ENCODE results near the gene PLXNA1. TPM values are rescaled to one million over a fixed set of nuclear protein-coding genes. Genes with fewer than 3 reads are reported as not detected.
A peak's percentile ranks its signal among the peaks of the same experiment; 100 is the strongest.

PLXNA1 gene
- total RNA-seq, 4 donors from 2014 or later = 19.7 to 27.5 (median 23.9) TPM

GRCh38 chr3:126990024-126990700, 7.2 kb downstream of the PLXNA1 start:
- H3K9me3 ChIP-seq = no peaks in the 10 kb centered on the region
- no peak overlapping the region for H3K27ac ChIP-seq
- DNase-seq = no peak
- no peak overlapping the region for H3K4me3 ChIP-seq
- 65% methylated on average over 4 of the region's 10 CpGs; no CpG with 5 or more reads in 1 of the 2 donors for WGBS, 2 donors
- intact Hi-C loops (cut with DNase I) = no loop called here
- peaks cover 18 to 74% (median 24%) of the 10 kb centered on the region in 3 donors for H3K4me1 ChIP-seq
- TF ChIP-seq POLR2A (IDR thresholded peaks at IDR 0.05) (no peak), CTCF (IDR thresholded peaks at IDR 0.05) (no peak)
- H3K36me3 ChIP-seq = peaks cover 0 to 43% (median 0%) of the 10 kb centered on the region in 3 donors
- no peaks in the 10 kb centered on the region for H3K27me3 ChIP-seq

- Histone ChIP-seq H3K27me3 (no peaks in the 10 kb centered on the region), H3K4me3 (no peak overlapping the region), H3K36me3 (peaks cover 0 to 43% (median 0%) of the 10 kb centered on the region in 3 donors), H3K27ac (no peak overlapping the region), H3K9me3 (no peaks in the 10 kb centered on the region), H3K4me1 (peaks cover 19 to 74% (median 20%) of the 10 kb centered on the region in 3 donors)
- intact Hi-C loops (cut with DNase I) = no loop called here
- TF ChIP-seq CTCF (IDR thresholded peaks at IDR 0.05) (no peak), POLR2A (IDR thresholded peaks at IDR 0.05) (no peak)
- no peak for DNase-seq
- WGBS, 2 donors = 77 to 92% methylated on average over 5 of the region's 5 CpGs
Observed at GRCh38 chr3:126990890-126991289, 8.0 kb downstream of the PLXNA1 start.

GRCh38 chr3:126991366-126992200, 8.7 kb downstream of the PLXNA1 start:
- intact Hi-C loops (cut with DNase I) = no loop called here
- Histone ChIP-seq H3K27ac (no peak overlapping the region), H3K4me1 (peaks cover 19 to 71% (median 20%) of the 10 kb centered on the region in 3 donors), H3K4me3 (no peak overlapping the region), H3K9me3 (no peaks in the 10 kb centered on the region), H3K36me3 (peaks cover 0 to 48% (median 0%) of the 10 kb centered on the region in 3 donors), H3K27me3 (no peaks in the 10 kb centered on the region)
- TF ChIP-seq CTCF (IDR thresholded peaks at IDR 0.05) (no peak), POLR2A (IDR thresholded peaks at IDR 0.05) (no peak)
- no peak for DNase-seq
- 91% methylated on average over 4 of the region's 24 CpGs; no CpG with 5 or more reads in 1 of the 2 donors for WGBS, 2 donors

- no peak overlapping the region for H3K27ac ChIP-seq
- peaks cover 0 to 53% (median 0%) of the 10 kb centered on the region in 3 donors for H3K36me3 ChIP-seq
- no peak overlapping the region for H3K4me3 ChIP-seq
- TF ChIP-seq POLR2A (IDR thresholded peaks at IDR 0.05) (no peak), CTCF (IDR thresholded peaks at IDR 0.05) (no peak)
- H3K4me1 ChIP-seq = peaks cover 19 to 64% (median 20%) of the 10 kb centered on the region in 3 donors
- DNase-seq = no peak
- no peaks in the 10 kb centered on the region for H3K9me3 ChIP-seq
- H3K27me3 ChIP-seq = no peaks in the 10 kb centered on the region
- intact Hi-C loops (cut with DNase I) = no loop called here
- 70 to 94% methylated on average over 2 to 3 of the region's 7 CpGs for WGBS, 2 donors
Observed at GRCh38 chr3:126992216-126992615, 9.3 kb downstream of the PLXNA1 start.

- peaks cover 0 to 59% (median 0%) of the 10 kb centered on the region in 3 donors for H3K36me3 ChIP-seq
- H3K27ac ChIP-seq = peak overlapping the region in 1 of 4 donors; percentile 8
- intact Hi-C loops (cut with DNase I) = no loop called here
- H3K27me3 ChIP-seq = no peaks in the 10 kb centered on the region
- H3K4me1 ChIP-seq = peaks cover 19 to 59% (median 20%) of the 10 kb centered on the region in 3 donors
- H3K4me3 ChIP-seq = no peak overlapping the region
- 83 to 90% methylated on average over 5 of the region's 8 CpGs for WGBS, 2 donors
- DNase-seq = no peak
- TF ChIP-seq CTCF (IDR thresholded peaks at IDR 0.05) = no peak
- TF ChIP-seq POLR2A (IDR thresholded peaks at IDR 0.05) = no peak
- H3K9me3 ChIP-seq = no peaks in the 10 kb centered on the region
Observed at GRCh38 chr3:126992776-126993175, 9.9 kb downstream of the PLXNA1 start.

Measured in esophagus squamous epithelium (tissue), 5 donors.